Stimulated activated CD8-positive, alpha-beta memory T cell treated with anti-CD3 and anti-CD28 coated beads, Interleukin-15, amount 100 ng/mL, for 1 hour (primary cell): ENCODE measurements around the gene TMEM254.
A peak's percentile ranks its signal among the peaks of the same experiment; 100 is the strongest.
"Not testable (repeated sequence)": the region's sequence is repeated elsewhere in the genome, so short reads cannot be mapped to it uniquely, and the experiment has no call there.

Source experiments
- DNase-seq: peaks from one replicate; pipeline ENCODE4 v3.0.0-alpha.2; 2020; ENCODE audit warnings: low read depth

Gene TMEM254, protein sequence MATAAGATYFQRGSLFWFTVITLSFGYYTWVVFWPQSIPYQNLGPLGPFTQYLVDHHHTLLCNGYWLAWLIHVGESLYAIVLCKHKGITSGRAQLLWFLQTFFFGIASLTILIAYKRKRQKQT

DNA sequence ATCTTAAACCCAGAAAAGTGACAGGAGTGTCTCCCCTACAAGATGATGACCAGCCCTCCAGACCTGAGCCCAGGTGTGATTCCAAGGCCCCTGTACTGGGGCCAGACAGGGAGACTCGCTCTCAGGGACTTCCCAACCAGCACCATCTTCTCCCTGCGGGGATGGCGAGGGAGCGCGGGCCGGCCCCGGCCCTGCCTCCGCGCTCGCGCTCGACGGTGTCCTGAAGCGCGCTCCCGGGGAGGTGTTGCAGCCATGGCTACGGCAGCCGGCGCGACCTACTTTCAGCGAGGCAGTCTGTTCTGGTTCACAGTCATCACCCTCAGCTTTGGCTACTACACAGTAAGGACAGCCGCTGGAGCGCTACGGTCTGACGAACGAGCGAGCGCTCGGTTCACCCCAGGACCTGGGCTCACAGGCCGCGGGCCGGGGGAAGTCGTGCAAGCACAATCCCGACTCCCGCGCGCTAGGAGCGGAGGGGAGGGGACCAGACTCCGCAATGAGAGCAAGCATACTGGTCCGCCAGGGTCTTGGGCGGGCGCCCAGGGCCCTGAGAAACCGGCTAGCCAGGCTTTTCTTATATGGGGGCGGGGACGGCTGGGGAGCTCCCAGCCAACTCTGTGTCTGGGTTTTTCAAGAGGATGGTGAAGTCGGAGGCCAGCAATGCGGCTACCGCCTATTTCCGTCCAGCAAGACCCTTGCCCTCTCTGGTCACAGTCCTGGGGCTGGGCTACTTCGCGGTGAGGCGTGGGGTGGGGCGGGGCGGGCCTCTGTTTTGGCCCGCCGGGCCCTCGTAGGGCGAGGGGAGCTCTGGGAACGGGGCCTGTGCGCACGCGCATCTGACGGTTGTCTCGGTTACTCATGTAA is at the start of gene TMEM254:
TSS of gene TMEM254 (plus strand) at position 218 of the 864 bp plus-strand sequence. CDS start at position 253, 35 bp downstream.
- DNase-seq = peak; percentile 83

- DNase-seq = not testable (repeated sequence)
Observed at GRCh38 chr10:80029205-80029604, 49.3 kb upstream of the TMEM254 start.

DNA sequence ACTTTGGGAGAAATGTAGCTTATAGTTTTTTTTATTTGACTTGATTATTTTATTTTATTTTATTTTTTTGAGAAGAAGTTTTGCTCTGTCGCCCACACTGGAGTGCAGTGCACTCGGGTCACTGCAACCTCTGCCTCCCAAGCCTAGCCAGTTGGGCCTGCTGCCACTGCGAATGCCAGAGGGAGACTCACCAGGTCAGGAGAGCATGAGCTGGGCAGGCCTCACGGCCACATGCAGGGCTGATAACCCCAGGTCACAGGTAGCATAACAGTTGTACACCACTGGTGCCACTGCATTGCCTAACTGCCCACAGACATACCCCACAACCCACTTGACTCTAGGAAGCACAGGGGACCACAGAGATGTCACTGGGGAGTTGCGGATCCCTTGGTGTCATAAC is 48.6 kb upstream of the TMEM254 start:
- DNase-seq = not testable (repeated sequence)

- DNase-seq = no peak
Observed at GRCh38 chr10:80032503-80032902, 46.0 kb upstream of the TMEM254 start.

- not testable (repeated sequence) for DNase-seq
Observed at GRCh38 chr10:80034766-80035165, 43.7 kb upstream of the TMEM254 start.

GRCh38 chr10:80035430-80035829 is 43.0 kb upstream of the TMEM254 start:
- DNase-seq = not testable (repeated sequence)

GRCh38 chr10:80036921-80037500 is 41.5 kb upstream of the TMEM254 start:
- not testable (repeated sequence) for DNase-seq

GRCh38 chr10:80038226-80038625 is 40.2 kb upstream of the TMEM254 start:
- DNase-seq = not testable (repeated sequence)

- no peak for DNase-seq
Observed at GRCh38 chr10:80041162-80041561, 37.3 kb upstream of the TMEM254 start.

GRCh38 chr10:80044935-80045334 is 33.5 kb upstream of the TMEM254 start:
- not testable (repeated sequence) for DNase-seq

DNA sequence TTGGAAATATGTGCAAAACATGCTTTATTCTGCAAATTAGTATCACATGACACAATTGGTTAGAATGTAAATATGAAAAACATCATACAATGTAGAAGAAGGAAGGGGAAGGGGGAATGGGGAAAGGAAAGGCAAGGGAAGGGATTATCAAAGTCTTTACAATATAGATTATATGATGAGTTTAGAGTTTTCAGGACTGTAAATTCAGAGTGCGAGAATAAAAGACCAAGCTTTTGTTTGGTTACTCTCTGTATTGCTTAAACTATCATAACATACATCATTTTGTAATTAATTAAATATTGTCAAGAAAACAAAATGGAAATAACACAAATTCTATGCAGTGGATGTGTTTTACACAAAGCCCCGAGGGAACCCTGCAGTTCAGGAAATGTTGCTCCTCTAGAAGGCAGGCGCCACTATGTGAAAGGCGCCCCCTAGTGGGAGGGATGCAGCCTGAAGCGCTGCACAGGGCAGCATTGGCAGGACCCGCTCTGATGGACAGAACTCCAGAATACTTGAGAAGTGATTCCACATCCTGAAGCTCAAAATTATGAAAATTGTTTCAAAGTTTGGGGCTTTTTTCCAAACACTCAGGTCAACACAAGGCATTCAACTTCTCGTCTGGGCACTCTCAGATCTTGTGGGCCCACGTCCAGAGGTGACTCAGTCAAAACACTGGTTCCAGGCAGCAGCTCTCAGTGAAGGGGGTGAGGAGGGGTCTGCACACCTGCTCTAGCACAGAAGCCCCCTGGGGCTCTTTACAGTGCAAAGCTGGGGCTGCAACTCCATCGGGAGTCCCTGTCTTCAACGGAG is 31.6 kb upstream of the TMEM254 start:
- peak; percentile 54 for DNase-seq

DNA sequence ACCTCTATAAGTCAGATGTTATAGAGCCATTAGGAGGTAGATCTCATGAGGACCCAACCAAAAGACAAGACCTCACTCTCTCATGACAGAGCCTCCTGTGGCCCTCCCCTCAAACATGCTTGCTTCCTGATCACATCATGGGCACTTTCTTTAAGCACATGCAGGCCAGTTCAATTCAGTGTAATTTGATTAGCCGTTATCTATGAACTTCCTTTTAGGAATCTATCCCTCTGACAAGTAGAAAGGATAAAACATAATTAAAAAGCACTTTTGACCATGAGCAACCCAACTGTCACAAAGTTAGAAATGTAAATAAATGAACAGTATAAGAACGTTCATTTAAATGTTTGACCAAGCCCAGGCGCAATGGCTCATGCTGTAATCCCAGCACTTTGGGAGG is 27.7 kb upstream of the TMEM254 start:
- DNase-seq = no peak

DNA sequence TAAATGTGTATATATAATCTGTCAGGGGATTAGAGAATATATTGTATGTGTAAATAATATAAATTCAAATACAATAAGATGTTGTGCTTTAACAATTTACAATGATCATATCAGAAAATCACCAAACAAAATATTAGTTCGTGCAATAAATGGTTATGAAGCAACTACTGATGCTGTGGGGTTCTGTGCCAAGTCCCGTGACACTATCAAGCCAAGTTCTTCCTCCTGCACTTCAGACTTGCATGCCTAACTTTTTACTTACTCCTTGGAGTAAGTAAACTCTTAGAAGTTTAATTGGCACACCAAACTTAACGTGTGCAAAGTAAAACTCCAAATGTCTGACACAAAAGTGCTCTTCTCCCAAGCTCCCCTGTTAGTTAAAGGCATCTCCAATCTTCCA is 26.5 kb upstream of the TMEM254 start:
- DNase-seq = no peak

- DNase-seq = no peak
Observed at GRCh38 chr10:80055760-80056159, 22.7 kb upstream of the TMEM254 start.

- DNase-seq = no peak
Observed at GRCh38 chr10:80057171-80057570, 21.3 kb upstream of the TMEM254 start.

- no peak for DNase-seq
Observed at GRCh38 chr10:80064120-80064886, 14.2 kb upstream of the TMEM254 start.

- DNase-seq = no peak
Observed at GRCh38 chr10:80066809-80067208, 11.7 kb upstream of the TMEM254 start.

DNA sequence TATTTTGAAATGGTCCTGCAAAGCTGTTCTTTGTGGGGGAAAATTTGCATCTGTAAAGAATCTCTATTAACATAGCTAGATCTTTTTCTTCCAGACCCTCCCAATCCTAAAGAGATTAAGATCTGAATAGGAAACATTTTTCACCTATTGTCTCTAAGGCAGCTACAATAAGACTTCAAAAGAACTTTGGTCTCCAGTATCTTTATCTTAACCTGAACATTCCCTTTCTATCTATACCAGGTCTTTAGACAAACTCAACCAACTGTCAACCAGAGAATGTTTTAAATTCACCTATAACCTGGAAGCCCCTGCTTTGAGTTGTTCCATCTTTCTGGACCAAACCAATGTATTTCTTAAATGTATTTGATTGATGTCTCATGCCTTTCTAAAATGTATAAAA is 10.6 kb upstream of the TMEM254 start:
- not testable (repeated sequence) for DNase-seq

GRCh38 chr10:80068270-80068669 is 10.2 kb upstream of the TMEM254 start:
- DNase-seq = no peak

DNA sequence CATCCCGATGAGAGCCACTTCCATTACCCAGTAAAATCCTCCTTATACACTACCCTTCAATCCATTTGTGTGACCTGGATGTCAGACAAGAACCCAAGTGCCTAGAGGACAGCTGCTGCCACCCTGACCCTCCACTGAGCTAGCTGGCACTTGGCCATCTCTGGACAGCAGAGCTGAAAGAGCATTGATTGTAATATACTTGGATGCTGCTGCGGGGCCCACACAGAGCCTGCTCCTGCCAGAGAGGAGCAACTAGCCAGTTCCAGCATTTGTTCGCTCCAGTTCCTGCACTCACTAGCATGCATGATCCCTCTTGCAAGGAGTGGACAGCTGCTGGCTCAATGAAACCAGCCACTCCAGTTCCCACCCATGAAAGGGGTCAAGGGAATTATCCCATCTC is 8.4 kb upstream of the TMEM254 start:
- DNase-seq = no peak

DNA sequence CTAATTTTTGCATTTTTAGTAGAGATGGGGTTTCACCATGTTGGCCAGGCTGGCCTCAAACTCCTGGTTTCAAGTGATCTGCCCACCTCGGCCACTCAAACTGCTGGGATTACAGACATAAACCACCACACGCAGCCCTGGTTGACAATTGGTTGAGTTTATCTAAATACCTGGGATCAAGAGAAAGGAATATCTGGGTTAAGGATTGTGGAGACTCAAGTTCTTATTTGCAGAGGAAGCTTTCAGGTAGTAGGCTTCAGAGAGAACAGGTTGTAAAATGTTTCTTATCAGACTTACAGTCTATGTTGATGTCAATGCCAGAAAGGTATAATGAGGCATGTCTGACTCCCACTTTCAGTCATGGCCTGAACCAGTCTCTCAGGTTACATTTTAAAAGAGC is 5.9 kb upstream of the TMEM254 start:
- no peak for DNase-seq

- no peak for DNase-seq
Observed at GRCh38 chr10:80075781-80076180, 2.7 kb upstream of the TMEM254 start.
